GM21825 (cell line): ENCODE results near the gene MAD2L1BP.

ENCODE experiments used
- ATAC-seq: cut with Tn5 transposase; IDR thresholded peaks from one replicate; pipeline ENCODE4 v1.9.1; 2021; ENCODE audit warnings: mild to moderate bottlenecking, moderate library complexity; ENCODE audit not compliant: unreplicated experiment

The MAD2L1BP gene

DNA sequence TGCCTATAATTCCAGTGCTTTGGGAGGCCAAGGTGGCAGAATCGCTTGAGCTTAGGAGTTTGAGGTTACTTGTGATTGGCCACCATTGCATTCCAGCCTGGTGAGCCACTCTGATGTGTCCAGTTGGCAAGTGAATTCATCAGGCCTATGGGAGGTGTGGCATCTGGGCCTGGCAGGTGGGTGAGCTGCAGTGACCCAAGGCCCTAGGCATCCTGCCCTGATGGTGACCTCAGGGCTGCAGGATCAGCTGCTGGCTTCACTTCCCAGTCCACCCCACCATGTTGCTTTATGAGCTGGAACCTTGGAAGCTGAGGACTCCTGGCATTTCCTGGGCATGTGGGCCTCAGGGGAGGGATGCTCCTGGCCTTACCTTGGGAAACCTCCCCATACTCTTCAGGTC is 29.7 kb downstream of the MAD2L1BP start:
- ATAC-seq: no peak

DNA sequence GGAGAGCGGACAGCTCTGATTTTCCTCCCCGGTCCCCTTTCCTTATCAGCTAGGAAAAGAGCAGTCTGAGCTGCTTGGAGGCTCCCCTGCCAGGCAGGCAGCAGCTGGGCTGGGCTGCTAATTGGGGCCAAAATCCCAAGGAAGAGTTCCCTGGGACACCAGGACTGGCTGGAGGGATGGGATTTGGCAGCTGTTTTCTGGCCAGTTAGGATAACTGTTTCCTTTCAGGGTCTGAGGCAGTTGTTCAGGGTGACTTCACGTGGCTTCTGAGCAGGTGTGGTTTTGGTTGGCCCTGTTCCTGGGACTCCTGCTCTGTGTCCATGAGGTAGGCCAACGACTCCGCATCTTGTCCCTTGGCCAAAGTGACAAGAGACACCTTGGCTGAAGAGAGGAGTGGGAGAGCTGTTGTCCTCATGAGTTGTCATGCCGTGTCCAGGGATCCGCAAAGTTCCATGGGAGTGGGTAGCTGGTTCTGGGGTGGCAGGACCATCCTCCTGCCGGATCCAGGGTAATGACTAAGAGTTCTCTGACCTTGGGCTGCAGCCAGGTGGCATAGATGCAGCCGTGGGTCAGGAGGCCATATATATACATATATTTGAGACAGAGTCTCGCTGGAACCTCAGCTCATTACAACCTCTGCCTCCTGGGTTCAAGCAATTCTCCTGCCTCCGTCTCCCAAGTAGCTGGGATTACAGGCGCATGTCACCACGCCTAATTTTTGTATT is 30.7 kb downstream of the MAD2L1BP start:
- no peak for ATAC-seq

DNA sequence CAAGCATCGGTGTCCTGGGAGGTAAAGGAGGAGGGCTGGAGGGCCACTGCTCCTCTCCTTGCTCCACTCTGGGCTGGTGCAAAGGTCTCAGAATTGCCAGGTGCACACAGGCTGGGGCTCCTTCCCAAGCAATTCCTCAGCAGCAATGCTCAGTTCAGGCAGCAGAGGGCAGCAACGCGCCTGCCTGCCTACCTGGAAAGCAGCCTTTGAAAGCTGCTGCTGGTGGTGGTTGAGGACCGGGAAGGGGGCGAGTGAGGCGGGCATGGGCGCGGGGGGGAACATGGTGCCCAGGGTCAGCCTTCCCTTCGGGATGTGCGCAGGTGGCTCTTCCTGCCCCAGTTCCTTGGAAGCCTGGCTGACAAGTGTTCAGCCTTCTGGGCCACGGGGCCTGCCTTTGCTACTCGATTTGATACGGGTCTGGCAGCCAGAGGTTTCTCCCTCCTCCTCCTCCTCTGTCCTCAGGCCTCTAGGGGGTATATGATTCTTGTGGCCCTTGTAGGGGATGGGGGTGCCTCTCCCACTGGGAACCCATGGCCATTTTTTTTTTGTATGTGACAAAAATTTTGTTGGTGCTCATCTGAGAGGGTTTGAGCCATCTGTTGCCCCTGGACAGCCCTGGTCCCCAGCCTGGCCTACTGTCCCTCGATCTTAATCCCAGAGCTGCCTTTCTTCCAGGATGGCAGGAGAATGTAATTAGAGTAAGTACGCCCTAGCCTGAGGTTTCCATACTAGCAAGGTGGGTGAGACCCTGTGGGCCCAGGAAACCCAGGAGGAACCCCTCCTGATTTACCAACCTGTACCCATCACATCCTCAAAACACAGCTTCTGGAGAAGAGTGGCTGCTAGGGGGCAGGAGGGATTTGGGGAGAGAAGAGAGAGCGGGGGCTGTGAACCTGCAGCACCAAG is 31.9 kb downstream of the MAD2L1BP start:
- peak; percentile 56 for ATAC-seq

DNA sequence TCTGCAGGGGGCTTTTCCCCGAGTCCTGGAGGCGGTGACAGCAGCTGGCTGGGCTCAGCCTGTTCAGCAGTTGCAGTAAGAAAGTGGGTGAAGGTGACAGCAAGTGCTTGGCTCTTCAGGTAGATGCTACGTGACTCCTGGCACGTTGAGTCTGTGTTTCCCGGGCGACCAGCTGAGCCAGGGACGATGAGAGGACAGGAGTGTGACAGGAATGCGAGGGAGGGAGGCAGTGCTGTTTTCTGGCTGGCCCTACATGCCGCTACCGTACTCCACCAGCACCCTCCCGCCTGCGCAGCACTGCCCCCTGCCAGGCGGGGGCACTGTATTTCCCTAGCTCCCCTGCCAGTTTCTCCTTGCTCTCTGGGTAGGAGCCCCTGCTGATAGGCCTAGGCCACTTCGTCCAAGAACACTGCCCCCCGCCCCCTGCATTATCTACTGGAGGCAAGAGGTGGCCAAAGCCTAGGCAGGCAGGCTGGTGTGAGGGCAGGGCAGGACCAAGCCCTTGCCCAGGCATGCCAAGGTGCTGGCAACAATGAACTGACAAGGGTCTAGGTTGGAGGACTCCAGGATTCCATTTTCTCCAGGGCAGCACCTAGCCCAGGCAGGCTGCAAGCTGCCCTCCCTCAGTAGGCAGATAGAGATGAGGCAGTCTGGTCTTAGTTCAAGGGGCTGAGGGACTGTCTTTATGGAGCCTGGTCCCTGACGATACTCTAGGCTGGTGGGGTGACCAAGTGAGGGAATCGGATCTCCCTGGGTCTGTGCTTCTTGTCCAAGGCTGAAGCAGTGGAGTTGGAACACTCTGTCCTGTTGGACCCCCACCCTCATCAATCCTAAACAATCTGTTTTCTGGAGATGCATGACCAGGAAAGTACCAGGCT is 32.8 kb downstream of the MAD2L1BP start:
- ATAC-seq: peak; percentile 42

DNA sequence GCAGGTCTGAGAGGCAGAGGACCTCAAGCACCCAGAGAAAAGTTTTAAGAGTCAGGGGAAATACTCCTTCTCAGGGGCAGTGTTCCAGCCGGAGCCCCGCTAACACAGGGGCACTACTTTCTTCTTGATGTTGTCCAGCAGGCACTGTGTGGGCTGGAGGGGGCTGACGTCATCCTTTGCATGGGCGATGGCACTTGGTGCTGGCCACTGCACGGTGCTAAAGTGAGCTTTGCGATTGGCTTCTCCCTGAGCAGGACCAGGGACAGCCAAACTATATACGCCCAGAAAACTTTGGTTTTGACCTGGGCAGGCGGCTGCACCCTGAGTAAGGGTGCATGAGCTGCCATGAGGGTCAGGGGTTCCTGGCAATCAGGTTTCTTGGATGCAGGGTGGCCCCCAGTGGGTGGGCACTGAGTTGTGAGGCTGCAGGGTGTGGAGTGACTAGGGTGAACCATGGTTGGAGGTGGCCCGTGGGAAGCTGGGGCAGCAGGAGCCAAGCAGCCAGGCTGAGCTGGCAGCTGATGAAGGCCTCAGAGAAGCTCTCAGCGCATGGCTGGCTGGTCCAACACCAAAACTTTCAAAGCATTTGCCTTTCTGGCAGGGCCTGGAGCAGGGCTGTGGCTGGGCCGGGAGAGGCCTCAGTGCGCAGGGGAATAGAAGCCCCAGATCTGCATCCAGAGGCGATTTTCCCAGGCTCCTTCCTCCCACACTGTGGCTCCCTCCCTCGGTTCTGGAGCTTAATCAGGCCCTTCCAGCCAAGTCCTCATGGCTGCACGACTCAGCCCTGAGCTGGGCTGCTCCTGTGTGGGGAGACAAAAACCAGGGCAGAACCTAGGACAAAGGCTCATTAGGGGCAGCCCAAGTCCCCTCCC is 33.6 kb downstream of the MAD2L1BP start:
- ATAC-seq: no peak

DNA sequence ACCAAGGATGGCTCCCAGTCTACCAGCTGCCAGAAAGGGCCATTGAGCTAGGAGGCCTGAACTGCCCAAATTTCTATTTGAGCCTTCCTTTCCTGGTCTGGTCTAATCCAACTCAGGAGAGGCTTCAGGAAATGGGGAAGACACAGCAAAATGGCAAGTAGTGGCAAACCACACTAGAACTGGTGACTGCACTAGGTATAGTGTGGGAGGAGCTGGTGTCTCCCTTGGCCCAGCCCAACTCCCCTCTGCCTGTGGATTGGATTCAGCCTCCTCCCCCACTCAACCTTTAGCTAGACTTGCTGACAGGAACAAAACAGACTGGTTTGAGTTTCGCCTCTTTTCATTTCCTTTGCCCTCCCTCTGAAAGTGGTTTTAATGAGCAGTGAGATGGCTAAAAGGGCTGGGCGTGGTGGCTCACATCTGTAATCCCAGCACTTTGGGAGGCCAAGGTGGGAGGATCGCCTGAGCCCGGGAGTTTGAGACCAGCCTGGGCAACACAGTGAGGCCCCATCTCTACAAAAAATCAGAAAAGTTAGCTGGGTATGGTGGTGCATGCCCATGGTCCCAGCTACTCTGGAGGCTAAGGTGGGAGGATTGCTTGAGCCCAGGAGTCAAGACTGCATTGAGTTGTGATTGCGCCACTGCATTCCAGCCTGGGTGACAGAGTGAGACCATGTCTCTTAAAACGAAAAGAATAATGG is 34.4 kb downstream of the MAD2L1BP start:
- no peak for ATAC-seq

DNA sequence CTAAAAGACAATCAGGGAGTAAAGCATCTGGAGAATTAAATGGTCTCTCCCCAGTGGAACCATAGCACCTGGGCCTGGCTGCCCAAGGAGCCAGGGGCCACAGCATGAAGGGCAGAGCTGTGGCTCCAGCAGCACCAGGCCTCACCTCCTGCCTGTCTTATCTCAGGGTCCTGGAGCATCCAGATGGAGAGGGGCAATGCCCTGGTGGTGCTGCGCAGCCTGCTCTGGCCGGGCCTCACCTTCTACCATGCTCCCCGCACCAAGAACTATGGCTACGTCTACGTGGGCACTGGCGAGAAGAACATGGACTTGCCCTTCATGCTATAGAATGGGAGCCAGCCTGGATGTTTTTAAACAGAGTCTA is 35.0 kb downstream of the MAD2L1BP start:
- no peak for ATAC-seq

DNA sequence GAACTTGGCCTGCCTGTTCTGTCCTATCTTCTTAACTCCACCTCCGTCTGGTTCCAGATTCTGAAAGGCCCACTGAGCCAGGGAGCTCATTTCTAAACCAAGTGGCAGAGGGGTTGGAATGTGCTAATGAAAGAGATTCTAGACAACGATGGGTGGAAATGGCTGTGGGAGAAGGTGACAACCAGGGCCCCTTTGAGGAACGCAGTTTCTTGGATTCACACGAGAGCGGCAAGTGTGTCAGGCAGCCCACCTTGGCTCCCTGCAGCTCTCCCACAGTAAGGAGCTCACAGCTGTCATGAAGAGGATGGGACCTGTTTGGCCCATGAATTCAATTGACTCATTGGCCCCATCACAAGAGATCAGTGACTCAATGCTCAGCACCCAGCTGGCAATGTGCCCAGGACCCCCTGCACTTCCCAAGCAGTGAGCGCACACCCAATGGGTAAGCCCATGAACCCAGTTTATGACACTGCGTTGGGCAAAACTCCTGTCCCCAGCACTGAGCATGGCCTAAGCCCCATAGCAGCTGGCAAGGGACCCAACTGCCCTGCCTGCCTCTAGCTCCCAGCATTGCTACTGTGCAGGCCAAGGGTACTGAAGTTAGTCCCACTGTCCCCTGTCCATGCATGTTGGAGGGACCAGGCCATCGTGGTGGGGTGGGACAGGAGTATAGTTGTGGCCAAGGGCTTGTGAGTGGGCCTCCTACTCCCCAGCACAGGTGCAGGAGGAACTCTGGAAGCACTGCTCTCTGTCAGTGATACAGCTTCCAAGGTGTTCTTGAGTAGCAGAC is 35.6 kb downstream of the MAD2L1BP start:
- ATAC-seq: no peak

DNA sequence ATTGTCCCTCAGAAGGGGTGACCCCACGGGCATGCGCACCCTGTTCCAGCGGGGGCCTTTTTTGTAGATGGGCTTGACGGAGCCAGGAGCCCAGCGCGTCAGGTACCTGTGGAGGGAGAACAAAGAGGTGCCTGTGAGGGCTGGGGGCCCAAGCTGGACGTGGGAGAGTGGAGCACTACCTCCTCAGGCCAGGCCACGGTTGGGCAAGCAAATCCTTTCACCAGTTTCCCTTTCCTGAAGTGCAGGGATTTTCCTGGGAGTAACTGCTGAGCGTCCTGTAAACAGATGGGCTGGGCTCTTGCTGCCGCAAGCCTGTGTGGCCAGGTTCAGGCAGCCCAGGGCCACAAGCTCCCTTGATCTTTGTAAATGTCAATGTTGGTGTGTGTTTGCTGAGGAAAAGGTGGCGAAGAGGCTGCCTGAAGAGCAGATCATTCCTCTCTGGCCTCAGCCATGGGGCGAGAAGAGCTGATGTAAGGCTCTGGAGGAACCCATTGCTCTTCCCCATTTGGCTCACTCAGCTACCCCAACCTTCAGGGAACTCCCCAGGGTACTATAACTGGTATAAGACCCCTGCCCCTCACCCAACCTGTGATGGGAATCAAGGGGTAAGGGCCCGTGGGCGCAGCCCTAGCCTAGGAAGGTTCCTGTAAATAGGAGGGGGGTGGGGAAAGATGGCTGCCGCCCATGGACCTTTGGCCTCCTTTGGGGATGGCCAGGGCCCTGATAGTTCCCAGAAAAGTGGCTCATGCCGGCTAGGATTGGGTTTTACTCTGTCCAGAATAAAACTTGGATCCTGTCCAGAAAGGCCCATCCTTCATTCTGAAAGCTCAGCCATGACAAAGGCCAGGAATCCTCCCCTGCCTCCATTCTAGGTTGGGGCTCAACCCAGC is 36.4 kb downstream of the MAD2L1BP start:
- no peak for ATAC-seq

DNA sequence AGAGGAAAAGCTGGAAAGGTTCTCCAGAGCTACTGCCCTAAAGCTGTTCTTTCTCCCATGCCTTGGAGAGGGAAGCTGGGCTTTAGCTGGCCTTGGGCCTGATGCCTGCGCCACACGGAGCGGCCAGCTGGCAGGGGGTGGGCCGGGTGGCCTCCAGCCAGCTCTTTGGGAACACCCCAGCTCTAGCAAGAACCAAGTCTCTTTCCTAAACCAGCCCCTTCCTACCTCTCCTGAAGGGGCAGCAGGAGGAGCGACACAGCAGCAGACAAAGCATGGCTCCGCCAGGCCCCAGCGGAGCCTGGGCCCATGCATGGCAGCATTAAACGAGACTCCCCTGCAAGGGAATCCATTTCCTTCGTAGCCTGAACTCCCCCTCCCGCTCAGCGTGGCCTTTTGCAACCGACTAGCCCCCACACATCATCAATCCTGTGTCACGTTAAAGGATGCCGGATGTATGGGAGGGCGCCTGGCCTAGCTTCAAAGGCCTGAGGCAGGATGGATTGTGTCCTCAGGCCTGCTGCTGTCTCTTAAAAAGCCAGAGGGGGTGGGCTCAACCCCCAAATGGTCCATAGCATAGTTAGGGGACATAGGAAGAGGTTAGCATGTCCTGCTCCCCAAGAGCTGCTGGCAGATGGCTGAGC is 37.9 kb downstream of the MAD2L1BP start:
- ATAC-seq: no peak

DNA sequence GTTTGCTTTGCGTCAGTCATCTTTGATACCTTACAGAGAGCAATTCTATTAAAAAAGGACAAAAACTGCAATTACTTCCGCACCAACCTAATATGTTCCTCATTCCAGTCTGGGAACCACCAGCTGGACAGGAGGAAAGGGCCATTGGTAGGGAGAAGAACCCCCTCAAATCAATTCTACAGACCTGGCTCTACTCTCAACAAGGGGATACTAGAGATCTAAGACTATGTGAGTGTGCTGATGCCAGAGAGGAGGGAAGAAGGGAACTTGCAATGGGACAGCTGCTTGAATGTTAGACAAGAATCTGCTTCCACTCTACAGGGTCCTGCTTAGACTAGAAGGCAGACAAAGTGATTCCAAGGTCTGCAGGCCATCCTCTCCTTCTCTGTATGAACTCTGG is 38.7 kb downstream of the MAD2L1BP start:
- ATAC-seq: no peak

DNA sequence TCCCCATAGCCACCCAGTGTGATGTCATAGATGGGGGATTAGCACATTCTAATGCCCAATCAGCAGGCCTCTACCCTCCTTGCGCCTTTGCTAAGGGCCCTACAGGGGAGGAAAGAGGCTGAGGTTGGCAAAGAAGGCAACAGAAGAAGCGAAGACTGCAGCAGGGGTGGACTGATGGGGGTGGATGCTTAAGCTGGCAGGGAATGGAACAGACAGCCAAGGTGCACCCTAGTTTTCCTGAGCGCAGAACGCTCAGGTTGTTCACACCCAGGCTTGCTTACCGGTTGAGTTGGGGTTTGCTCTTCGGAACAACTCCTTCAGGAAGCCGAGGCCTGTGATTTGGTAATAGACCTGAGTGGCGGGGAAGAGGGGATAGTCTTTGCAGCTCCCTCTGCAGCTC is 39.3 kb downstream of the MAD2L1BP start:
- ATAC-seq: no peak

DNA sequence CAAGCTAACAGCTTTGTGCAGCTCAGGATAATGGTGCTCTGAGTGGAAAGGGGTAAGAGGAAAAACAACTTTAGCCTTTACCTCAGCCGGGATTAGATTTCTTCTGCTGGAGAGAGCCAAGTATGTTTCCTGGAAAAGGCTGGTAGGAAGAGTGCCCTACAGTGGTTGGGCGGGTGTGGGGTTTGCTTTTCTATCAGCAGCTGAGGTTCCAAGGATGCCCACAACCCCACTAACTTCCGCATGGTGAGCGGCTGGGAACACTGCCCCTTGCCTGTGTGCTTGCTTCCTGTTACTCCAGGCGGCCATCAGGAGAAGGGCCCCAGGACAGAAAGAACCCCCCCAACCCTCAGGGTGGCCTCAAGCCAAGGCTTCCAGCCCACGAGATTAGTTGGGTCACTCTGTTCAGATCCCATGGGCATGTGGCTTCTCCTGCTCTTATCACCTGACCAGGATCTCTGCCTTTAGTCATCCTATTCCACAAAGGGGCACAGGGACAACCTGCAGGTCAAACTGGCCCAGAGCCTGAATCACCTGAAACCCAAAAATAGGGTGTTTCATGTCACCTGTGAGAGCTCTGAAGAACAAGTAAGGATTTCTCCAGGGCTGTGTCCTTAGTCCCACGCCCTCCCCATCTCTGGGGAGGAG is 41.4 kb downstream of the MAD2L1BP start:
- ATAC-seq: no peak

DNA sequence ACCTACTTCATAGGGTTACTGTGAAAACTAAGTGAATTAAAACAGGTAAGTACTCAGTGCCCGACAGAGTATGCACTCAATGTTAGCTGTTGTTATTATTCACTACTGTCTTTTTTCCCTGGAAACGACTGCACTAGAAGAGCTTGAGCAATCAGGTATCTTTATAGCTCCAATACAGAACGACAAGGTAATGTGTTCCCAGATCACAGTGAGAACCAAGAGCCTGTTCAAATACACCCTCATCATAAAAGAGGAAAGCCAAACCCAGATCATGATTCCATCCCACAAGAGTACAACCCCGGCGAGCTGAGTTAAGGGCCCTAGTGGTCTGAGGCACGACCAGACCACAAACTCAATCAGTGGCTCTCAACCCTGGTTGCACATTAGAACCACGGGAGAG is 42.1 kb downstream of the MAD2L1BP start:
- no peak for ATAC-seq

DNA sequence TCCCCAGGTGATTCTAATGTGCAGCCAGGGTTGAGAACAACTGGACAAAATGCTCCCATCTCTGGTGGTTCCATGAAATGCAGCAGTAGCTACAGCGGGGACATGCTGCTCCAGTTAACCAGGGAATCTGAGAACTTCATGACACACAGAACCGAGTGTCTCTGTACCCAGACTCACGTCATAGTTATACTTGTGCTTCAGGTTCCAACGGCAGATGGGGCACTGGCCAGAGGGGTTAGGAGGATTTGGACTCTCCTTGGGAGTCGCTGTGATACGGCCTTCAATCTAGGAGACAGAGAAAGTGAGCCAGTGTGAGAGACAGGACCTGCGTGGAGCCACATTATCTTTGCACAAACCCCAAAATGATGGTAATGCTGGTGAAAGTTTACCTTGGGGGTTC is 42.7 kb downstream of the MAD2L1BP start:
- no peak for ATAC-seq

DNA sequence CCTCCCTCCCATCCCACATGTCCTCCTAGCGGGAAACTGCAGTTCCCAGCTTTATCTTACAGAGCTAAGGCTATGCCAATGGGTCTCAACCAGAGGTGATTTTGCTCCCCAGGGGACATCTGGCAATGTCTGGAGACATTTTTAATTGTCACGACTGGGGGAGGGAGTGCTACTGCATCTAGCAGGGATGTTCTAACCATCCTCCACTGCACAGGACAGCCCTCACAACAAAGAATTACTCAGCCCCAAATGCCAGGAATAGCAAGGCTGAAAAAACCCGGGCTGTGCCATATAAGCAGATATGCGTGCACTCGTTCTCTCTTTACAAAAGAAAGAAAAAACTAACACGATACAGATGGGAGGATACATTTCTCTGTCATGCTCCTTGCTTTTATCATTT is 43.4 kb downstream of the MAD2L1BP start:
- ATAC-seq: no peak
